Chondrocyte (in vitro differentiated cells): Measurements from ENCODE around the gene SURF2. TPM values are rescaled to one million over a fixed set of nuclear protein-coding genes. Genes with fewer than 3 reads are reported as not detected.
"Not testable (repeated sequence)": the region's sequence is repeated elsewhere in the genome, so short reads cannot be mapped to it uniquely, and the experiment has no call there.

ENCODE experiments used
- DNase-seq: peaks from one replicate; pipeline ENCODE4 v3.0.0; 2021; ENCODE audit warnings: mixed read lengths, low spot score
- H3K27ac Mint-ChIP-seq: one replicate; pipeline ENCODE4 v1.8.0; 2021; ENCODE audit warnings: mild to moderate bottlenecking, moderate library complexity, mixed read lengths; ENCODE audit not compliant: unreplicated experiment
- H3K27me3 Mint-ChIP-seq: 2 replicates; pipeline ENCODE4 v1.8.0; 2021; ENCODE audit warnings: low read depth, mixed read lengths
- H3K36me3 Mint-ChIP-seq: 2 replicates; pipeline ENCODE4 v1.8.0; 2021; ENCODE audit warnings: low read depth, mixed read lengths
- H3K4me1 Mint-ChIP-seq: 2 replicates; pipeline ENCODE4 v1.8.0; 2021; ENCODE audit warnings: low read depth, mild to moderate bottlenecking, mixed read lengths
- H3K4me3 Mint-ChIP-seq: one replicate; pipeline ENCODE4 v1.8.0; 2021; ENCODE audit warnings: mild to moderate bottlenecking, moderate library complexity, mixed read lengths; ENCODE audit not compliant: unreplicated experiment
- H3K9me3 Mint-ChIP-seq: 2 replicates; pipeline ENCODE4 v1.8.0; 2021; ENCODE audit warnings: low read depth, mixed read lengths
- total RNA-seq: library from RNA; stranded (reverse); gene quantifications from 3 replicates; pipeline ENCODE4 v1.2.1, GENCODE V29; 2021
- TF ChIP-seq, protein P1 (sequence below): fragments of 200-600 bp; sonication (generic); IDR thresholded peaks from 2 replicates; pipeline ENCODE4 v1.5.0; 2021; ENCODE audit warnings: antibody characterized with exemption, mild to moderate bottlenecking, moderate library complexity

Gene SURF2
- total RNA-seq, 1 donor from 2014 or later, result 12.5 TPM

- H3K4me1 Mint-ChIP-seq, result peaks cover 56% of the 10 kb centered on the region
- peaks cover 8% of the 10 kb centered on the region for H3K36me3 Mint-ChIP-seq
- no peak for DNase-seq
- H3K9me3 Mint-ChIP-seq, result no peaks in the 10 kb centered on the region
- H3K4me3 Mint-ChIP-seq, result peak overlapping the region; percentile 84
- H3K27me3 Mint-ChIP-seq, result no peaks in the 10 kb centered on the region
- H3K27ac Mint-ChIP-seq, result peak overlapping the region; percentile 97
- TF ChIP-seq, protein P1, sequence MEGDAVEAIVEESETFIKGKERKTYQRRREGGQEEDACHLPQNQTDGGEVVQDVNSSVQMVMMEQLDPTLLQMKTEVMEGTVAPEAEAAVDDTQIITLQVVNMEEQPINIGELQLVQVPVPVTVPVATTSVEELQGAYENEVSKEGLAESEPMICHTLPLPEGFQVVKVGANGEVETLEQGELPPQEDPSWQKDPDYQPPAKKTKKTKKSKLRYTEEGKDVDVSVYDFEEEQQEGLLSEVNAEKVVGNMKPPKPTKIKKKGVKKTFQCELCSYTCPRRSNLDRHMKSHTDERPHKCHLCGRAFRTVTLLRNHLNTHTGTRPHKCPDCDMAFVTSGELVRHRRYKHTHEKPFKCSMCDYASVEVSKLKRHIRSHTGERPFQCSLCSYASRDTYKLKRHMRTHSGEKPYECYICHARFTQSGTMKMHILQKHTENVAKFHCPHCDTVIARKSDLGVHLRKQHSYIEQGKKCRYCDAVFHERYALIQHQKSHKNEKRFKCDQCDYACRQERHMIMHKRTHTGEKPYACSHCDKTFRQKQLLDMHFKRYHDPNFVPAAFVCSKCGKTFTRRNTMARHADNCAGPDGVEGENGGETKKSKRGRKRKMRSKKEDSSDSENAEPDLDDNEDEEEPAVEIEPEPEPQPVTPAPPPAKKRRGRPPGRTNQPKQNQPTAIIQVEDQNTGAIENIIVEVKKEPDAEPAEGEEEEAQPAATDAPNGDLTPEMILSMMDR, result no peak
Observed at GRCh38 chr9:133374612-133375115, 18.3 kb downstream of the SURF2 start.

DNA sequence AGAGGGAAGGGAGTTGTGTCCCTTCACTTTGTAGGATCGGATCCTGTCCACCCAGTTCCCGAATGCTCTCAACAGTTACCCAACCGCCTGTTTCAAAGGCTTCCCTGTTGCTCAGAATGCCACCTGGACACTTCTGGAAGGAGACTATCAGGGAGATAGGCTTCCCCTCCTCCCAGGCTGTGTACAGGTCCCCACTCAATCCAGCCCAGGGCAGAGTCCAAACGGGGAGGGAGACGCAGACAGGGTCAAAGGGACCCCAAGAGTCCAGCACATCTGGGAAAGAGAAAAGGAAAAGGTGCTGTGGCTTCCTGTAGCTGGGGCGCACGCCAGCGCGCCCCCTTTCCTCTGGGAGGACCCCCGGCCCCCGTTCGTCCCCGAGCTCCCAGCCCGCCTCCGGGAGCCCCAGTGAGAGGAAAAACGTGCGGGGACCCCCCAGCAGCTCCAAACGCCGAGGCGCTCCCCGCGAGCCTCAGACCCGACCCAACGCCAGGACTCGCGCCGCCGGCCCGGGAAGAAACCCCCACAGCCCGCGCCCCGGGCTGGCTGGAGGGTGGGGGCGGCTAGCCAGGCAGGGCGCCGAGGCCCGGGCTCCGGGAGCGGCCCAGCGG lies 18.9 kb downstream of the SURF2 start:
- Mint-ChIP-seq H3K27ac (peak overlapping the region; percentile 97), H3K27me3 (no peaks in the 10 kb centered on the region), H3K4me3 (peak overlapping the region; percentile 84), H3K4me1 (peaks cover 51% of the 10 kb centered on the region), H3K36me3 (peaks cover 4% of the 10 kb centered on the region), H3K9me3 (no peaks in the 10 kb centered on the region)
- TF ChIP-seq, protein P1, result peak; percentile 65
- no peak for DNase-seq

GRCh38 chr9:133375724-133376654 lies 19.6 kb downstream of the SURF2 start, which contains the start of the genes STKLD1 and SURF4:
Gene STKLD1 (plus strand): TSS chr9:133376366. CDS start chr9:133376474, 108 bp downstream.
Gene SURF4 (minus strand): TSS chr9:133376060. CDS start chr9:133375969, 91 bp downstream.
- H3K9me3 Mint-ChIP-seq, result no peaks in the 10 kb centered on the region
- peaks cover 43% of the 10 kb centered on the region for H3K4me1 Mint-ChIP-seq
- TF ChIP-seq, protein P1, result no peak
- H3K27me3 Mint-ChIP-seq, result no peaks in the 10 kb centered on the region
- peak within 1 kb of the TSS; percentile 84 for H3K4me3 Mint-ChIP-seq
- peak; percentile 97 for DNase-seq
- H3K27ac Mint-ChIP-seq, result peak within 1 kb of the TSS; percentile 97
- peaks cover 4% of the 10 kb centered on the region for H3K36me3 Mint-ChIP-seq

GRCh38 chr9:133377280-133377679 lies 20.9 kb downstream of the SURF2 start:
- H3K27ac Mint-ChIP-seq, H3K27me3 Mint-ChIP-seq, DNase-seq, H3K36me3 Mint-ChIP-seq, H3K9me3 Mint-ChIP-seq, H3K4me3 Mint-ChIP-seq: not testable (repeated sequence)
- H3K4me1 Mint-ChIP-seq, result peaks cover 31% of the 10 kb centered on the region

GRCh38 chr9:133377721-133378216 lies 21.4 kb downstream of the SURF2 start:
- no peak for DNase-seq
- Mint-ChIP-seq H3K4me3 (no peak overlapping the region), H3K27ac (no peak overlapping the region), H3K9me3 (no peaks in the 10 kb centered on the region), H3K36me3 (no peaks in the 10 kb centered on the region), H3K4me1 (peaks cover 27% of the 10 kb centered on the region), H3K27me3 (no peaks in the 10 kb centered on the region)
- TF ChIP-seq, protein P1, result no peak
